Left lung (tissue), 10 donors: ENCODE data around the gene SHC3. TPM values are rescaled to one million over a fixed set of nuclear protein-coding genes. Genes with fewer than 3 reads are reported as not detected.
A peak's percentile ranks its signal among the peaks of the same experiment; 100 is the strongest.

Experiments
- ATAC-seq: fragments of 200-7000 bp; cut with Tn5 transposase; one replicate; pipeline ENCODE4 v1.9.1; 2020; ENCODE audit warnings: moderate library complexity
- DNase-seq, 4 donors: peaks; one replicate each; pipeline ENCODE4 v3.0.0-alpha.2; 2013 to 2020
- H3K27ac ChIP-seq, 2 donors: fragments of 200-600 bp; sonication (generic) in 1 of 2; one replicate each; pipeline versions ENCODE4 v1.5.0 to v1.8.0; 2020 to 2021
- H3K27me3 ChIP-seq, 2 donors: fragments of 200-600 bp; sonication (generic) in 1 of 2; one replicate each; pipeline versions ENCODE4 v1.5.0 to v1.8.0; 2020 to 2021
- H3K36me3 ChIP-seq, 2 donors: fragments of 200-600 bp; sonication (generic) in 1 of 2; one replicate each; pipeline versions ENCODE4 v1.5.0 to v1.8.0; 2020 to 2021
- H3K4me1 ChIP-seq, 2 donors: fragments of 200-600 bp; one replicate each; pipeline ENCODE4 v1.8.0; 2021
- H3K4me3 ChIP-seq, 2 donors: fragments of 200-600 bp; sonication (generic) in 1 of 2; one replicate each; pipeline versions ENCODE4 v1.5.0 to v1.8.0; 2020 to 2021; ENCODE audit warnings: mild to moderate bottlenecking in 1 of 2
- H3K9me3 ChIP-seq, 2 donors: fragments of 200-600 bp; sonication (generic) in 1 of 2; one replicate each; pipeline versions ENCODE4 v1.5.0 to v1.8.0; 2020 to 2021
- intact Hi-C, 2 donors: fragments of 100-400 bp; cut with DNase I; formaldehyde crosslinking; loops; one replicate each; pipeline versions ENCODE4 v1.11.2 to v1.14.2; 2022
- polyA plus RNA-seq, 6 donors: library from polyadenylated mRNA; unstranded; fragments of 120-200 nt; gene quantifications; one replicate each; pipeline ENCODE4 v1.2.1, GENCODE V29; 2013; ENCODE audit not compliant: insufficient read length in 6 of 6
- total RNA-seq, 2 donors: library from RNA; stranded (reverse); fragmentation: NEBNext Ultra II Directional; extraction: Animal tissue kit (Norgen Biotek cat#: 25700); gene quantifications; one replicate each; pipeline ENCODE4 v1.2.1, GENCODE V29; 2021
- TF ChIP-seq, protein P1 (sequence below), 2 donors: fragments of 200-600 bp; sonication (generic) in 1 of 2; IDR thresholded peaks; one replicate each; pipeline versions ENCODE4 v1.5.0 to v1.8.0; 2021; ENCODE audit warnings: antibody characterized with exemption in 2 of 2
- donor health status: DM: no; HTN: yes; CAD: no.
- donor health status: DM: no; HTN: no; CAD: no.

The SHC3 gene
- total and polyA plus RNA-seq, 8 donors = 10.4 to 19.2 (median 15.6) TPM

GRCh38 chr9:89025553-89025952, 153.1 kb downstream of the SHC3 start:
- Histone ChIP-seq H3K27me3 (no peaks in the 10 kb centered on the region), H3K9me3 (peaks cover 4 to 15% of the 10 kb centered on the region in 2 donors), H3K27ac (no peak overlapping the region), H3K36me3 (no peaks in the 10 kb centered on the region), H3K4me3 (no peak overlapping the region), H3K4me1 (peaks cover 30 to 36% of the 10 kb centered on the region in 2 donors)
- intact Hi-C loops = no loop called here
- no peak for ATAC-seq
- TF ChIP-seq, protein P1, sequence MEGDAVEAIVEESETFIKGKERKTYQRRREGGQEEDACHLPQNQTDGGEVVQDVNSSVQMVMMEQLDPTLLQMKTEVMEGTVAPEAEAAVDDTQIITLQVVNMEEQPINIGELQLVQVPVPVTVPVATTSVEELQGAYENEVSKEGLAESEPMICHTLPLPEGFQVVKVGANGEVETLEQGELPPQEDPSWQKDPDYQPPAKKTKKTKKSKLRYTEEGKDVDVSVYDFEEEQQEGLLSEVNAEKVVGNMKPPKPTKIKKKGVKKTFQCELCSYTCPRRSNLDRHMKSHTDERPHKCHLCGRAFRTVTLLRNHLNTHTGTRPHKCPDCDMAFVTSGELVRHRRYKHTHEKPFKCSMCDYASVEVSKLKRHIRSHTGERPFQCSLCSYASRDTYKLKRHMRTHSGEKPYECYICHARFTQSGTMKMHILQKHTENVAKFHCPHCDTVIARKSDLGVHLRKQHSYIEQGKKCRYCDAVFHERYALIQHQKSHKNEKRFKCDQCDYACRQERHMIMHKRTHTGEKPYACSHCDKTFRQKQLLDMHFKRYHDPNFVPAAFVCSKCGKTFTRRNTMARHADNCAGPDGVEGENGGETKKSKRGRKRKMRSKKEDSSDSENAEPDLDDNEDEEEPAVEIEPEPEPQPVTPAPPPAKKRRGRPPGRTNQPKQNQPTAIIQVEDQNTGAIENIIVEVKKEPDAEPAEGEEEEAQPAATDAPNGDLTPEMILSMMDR (IDR thresholded peaks at IDR 0.05) = no peak
- DNase-seq = no peak

GRCh38 chr9:89024727-89025126, 153.9 kb downstream of the SHC3 start:
- peak in 1 of 4 donors; percentile 59 for DNase-seq
- intact Hi-C loops = no loop called here
- Histone ChIP-seq H3K4me3 (no peak overlapping the region), H3K9me3 (peaks cover 0 to 7% of the 10 kb centered on the region in 2 donors), H3K27me3 (no peaks in the 10 kb centered on the region), H3K36me3 (no peaks in the 10 kb centered on the region), H3K27ac (no peak overlapping the region), H3K4me1 (peaks cover 30 to 37% of the 10 kb centered on the region in 2 donors)
- no peak for ATAC-seq
- TF ChIP-seq, protein P1 (IDR thresholded peaks at IDR 0.05) = no peak

DNA sequence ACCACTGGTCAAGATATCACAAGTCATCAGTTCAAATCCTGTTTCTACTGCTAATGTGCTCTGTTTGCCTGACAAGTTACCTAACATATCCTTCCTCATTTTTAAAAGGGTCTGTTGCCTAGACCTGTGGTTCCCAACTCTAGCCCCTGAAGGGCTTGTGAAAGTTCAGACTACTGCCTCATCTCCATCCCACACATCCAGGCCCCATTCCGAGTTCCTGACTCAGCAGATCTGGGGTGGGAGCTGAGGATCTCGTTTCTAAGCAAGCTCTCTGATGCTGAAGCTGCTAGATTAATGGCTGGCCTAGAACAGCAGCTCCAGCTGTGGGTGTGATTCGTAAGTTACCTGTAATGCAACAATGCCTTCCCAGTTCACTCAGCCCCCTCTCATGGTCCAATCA, 154.9 kb downstream of the SHC3 start:
- ATAC-seq (no peak), DNase-seq (no peak)
- H3K36me3 ChIP-seq = no peaks in the 10 kb centered on the region
- intact Hi-C loops = no loop called here
- H3K27ac ChIP-seq = peak overlapping the region; percentile 70 to 84
- no peaks in the 10 kb centered on the region for H3K27me3 ChIP-seq
- H3K4me3 ChIP-seq = no peak overlapping the region
- TF ChIP-seq, protein P1 (IDR thresholded peaks at IDR 0.05) = no peak
- peaks cover 30 to 37% of the 10 kb centered on the region in 2 donors for H3K4me1 ChIP-seq
- H3K9me3 ChIP-seq = no peaks in the 10 kb centered on the region

DNA sequence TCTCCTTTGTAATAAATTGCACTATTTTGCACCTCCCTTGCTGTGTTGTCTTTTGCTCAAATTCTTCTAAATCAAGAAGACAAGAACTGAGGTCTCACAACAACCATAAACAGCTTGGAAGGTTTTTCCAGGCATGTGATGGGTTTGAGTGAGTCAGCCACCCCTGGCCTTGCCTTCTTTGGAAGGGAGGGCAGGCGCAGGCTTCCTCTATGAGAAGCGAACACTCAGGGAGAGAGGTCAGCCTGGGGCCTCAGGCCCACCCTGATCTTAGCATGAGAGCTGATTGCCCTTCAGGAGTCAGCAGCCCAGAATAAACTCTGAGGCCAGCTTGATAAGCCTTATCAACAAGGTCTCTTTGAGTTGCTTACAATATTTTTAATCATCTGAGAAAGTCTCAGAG, 155.7 kb downstream of the SHC3 start:
- Histone ChIP-seq H3K9me3 (no peaks in the 10 kb centered on the region), H3K4me3 (no peak overlapping the region), H3K27me3 (no peaks in the 10 kb centered on the region), H3K27ac (peak overlapping the region; percentile 70 to 84), H3K4me1 (peaks cover 30 to 37% of the 10 kb centered on the region in 2 donors), H3K36me3 (no peaks in the 10 kb centered on the region)
- ATAC-seq = peak; percentile 73
- intact Hi-C loops = no loop called here
- DNase-seq = peak in 2 of 4 donors; percentile 59 to 84
- TF ChIP-seq, protein P1 (IDR thresholded peaks at IDR 0.05) = no peak

DNA sequence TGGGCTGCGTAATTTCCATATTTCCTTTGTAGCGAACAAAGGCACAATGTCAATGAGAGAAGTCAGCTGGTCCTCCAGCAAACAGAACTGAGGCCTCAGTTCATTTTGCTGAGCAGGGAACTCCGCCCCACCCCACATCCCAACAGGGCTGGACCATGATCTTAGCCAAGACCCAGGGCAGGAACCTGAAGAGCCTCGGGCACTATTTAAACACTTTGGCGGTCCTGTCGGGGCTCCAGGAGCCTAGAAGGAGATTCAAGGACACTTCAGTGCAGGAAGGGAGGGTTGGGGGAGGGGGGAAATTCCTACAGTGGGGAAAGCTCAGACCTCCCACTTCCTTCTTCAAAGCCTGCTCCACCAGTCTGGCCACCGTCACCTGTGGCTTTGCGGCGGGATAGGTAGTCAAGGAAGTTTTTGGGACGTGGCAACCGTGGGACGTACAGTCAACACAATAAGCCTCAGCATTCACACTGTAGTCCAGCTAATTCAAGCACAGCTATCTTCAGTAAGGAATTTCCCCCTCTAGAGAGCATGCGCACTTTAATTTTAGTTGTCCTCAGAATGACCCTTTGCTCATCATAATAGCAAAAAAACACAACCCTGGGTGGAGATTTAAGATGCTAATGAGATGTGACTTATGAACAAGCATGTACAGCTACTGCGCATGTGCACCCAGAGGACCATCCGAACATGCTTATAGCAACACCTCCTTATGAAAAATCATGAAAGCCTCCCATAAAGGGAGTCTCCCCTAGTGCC, 156.4 kb downstream of the SHC3 start:
- H3K27ac ChIP-seq = peak overlapping the region; percentile 70 to 84
- TF ChIP-seq, protein P1 (IDR thresholded peaks at IDR 0.05) = no peak
- H3K4me1 ChIP-seq = peaks cover 30 to 37% of the 10 kb centered on the region in 2 donors
- H3K36me3 ChIP-seq = no peaks in the 10 kb centered on the region
- DNase-seq (peak; percentile 69 to 91 (median 85)), ATAC-seq (peak; percentile 83)
- intact Hi-C loops = no loop called here
- H3K27me3 ChIP-seq = no peaks in the 10 kb centered on the region
- H3K9me3 ChIP-seq = no peaks in the 10 kb centered on the region
- no peak overlapping the region for H3K4me3 ChIP-seq
